PC-3 (cell line): ENCODE data around the gene HTR3A. TPM values are rescaled to one million over a fixed set of nuclear protein-coding genes. Genes with fewer than 3 reads are reported as not detected.

Experiments
- ATAC-seq: fragments of 200-7000 bp; cut with Tn5 transposase; 2 replicates; pipeline ENCODE4 v1.9.1; 2020; ENCODE audit warnings: mild to moderate bottlenecking, moderate library complexity
- BruUV-seq: library from RNA; stranded (reverse); fragments of 400-500 nt; replicated peaks from 2 replicates; lab custom pipeline; 2021; lab: Mats Ljungman, UMichigan
- CTCF ChIA-PET: fragments of 300-600 bp; sonication (Branson Sonifier 250); formaldehyde crosslinking; loops from one replicate; lab custom pipeline; 2022; ENCODE audit warnings: antibody characterized with exemption; lab: Charles Lee
- POLR2A ChIA-PET: fragments of 300-600 bp; sonication (Branson Sonifier 250); formaldehyde crosslinking; loops from one replicate; lab custom pipeline; 2022; ENCODE audit warnings: antibody characterized with exemption; ENCODE audit not compliant: unreplicated experiment; lab: Charles Lee
- DNase-seq: peaks from one replicate; pipeline ENCODE4 v3.0.0-alpha.2; 2015
- H2AFZ ChIP-seq: fragments of 300-600 bp; sonication (generic); 2 replicates; pipeline ENCODE4 v1.6.0; 2016; ENCODE audit warnings: antibody characterized with exemption, low read length
- H3F3A ChIP-seq: fragments of 300-600 bp; sonication (generic); one replicate; pipeline ENCODE4 v1.6.0; 2017; ENCODE audit warnings: antibody characterized with exemption, low read length, control low read depth, mild to moderate bottlenecking; ENCODE audit not compliant: unreplicated experiment
- H3K27ac ChIP-seq: fragments of 300-600 bp; sonication (generic); 2 replicates; pipeline ENCODE4 v1.5.1; 2016; ENCODE audit warnings: mild to moderate bottlenecking, low read length
- H3K27me3 ChIP-seq: fragments of 300-600 bp; sonication (generic); 2 replicates; pipeline ENCODE4 v1.6.1; 2016; ENCODE audit warnings: low read length, mixed read lengths
- H3K36me3 ChIP-seq: fragments of 300-600 bp; sonication (generic); 2 replicates; pipeline ENCODE4 v1.6.1; 2016; ENCODE audit warnings: low read depth, mixed run types, low read length, mixed read lengths
- H3K4me1 ChIP-seq: fragments of 300-600 bp; sonication (generic); 2 replicates; pipeline ENCODE4 v1.5.1; 2016; ENCODE audit warnings: low read length; ENCODE audit not compliant: insufficient read depth
- H3K4me2 ChIP-seq: fragments of 300-600 bp; sonication (generic); 2 replicates; pipeline ENCODE4 v1.6.0; 2016; ENCODE audit warnings: low read length
- H3K4me3 ChIP-seq: fragments of 300-600 bp; sonication (generic); 2 replicates; pipeline ENCODE4 v1.5.1; 2016; ENCODE audit warnings: mild to moderate bottlenecking, low read length, mixed read lengths
- H3K79me2 ChIP-seq: fragments of 300-600 bp; sonication (generic); 2 replicates; pipeline ENCODE4 v1.6.1; 2017; ENCODE audit warnings: low read length, mixed read lengths
- H3K9ac ChIP-seq: fragments of 300-600 bp; sonication (generic); 2 replicates; pipeline ENCODE4 v1.6.0; 2016; ENCODE audit warnings: mild to moderate bottlenecking, low read length
- H3K9me2 ChIP-seq: fragments of 300-600 bp; sonication (generic); replicated peaks from 2 replicates; pipeline ENCODE4 v1.6.1; 2016; ENCODE audit warnings: mixed run types, low read length, mixed read lengths
- H3K9me3 ChIP-seq: fragments of 300-600 bp; sonication (generic); 2 replicates; pipeline ENCODE4 v1.6.1; 2016; ENCODE audit warnings: low read length, mixed read lengths
- H4K20me1 ChIP-seq: fragments of 300-600 bp; sonication (generic); 2 replicates; pipeline ENCODE4 v1.6.1; 2016; ENCODE audit warnings: low read length, mixed read lengths
- CTCF ChIP-seq: fragments of 300-600 bp; sonication (generic); conservative IDR thresholded peaks from 2 replicates; pipeline ENCODE4 v1.5.1; 2017; ENCODE audit warnings: antibody characterized with exemption, low read depth, mild to moderate bottlenecking, low read length
- EZH2 ChIP-seq: fragments of 300-600 bp; sonication (generic); IDR thresholded peaks from one replicate; pipeline ENCODE4 v1.6.1; 2017; ENCODE audit warnings: antibody characterized with exemption, mild to moderate bottlenecking, low read length; ENCODE audit not compliant: unreplicated experiment
- EZH2phosphoT487 ChIP-seq: fragments of 300-600 bp; sonication (generic); IDR thresholded peaks from 2 replicates; pipeline ENCODE4 v1.6.1; 2018; ENCODE audit warnings: mild to moderate bottlenecking, antibody characterized with exemption, low read length, borderline replicate concordance
- intact Hi-C: fragments of 100-400 bp; cut with micrococcal nuclease; formaldehyde crosslinking; loops from 2 replicates; pipeline ENCODE4 v1.9.0; 2023
- total RNA-seq: library from RNA; depleted of rRNA; stranded (reverse); fragments of >200 nt; gene quantifications from 2 replicates; pipeline ENCODE4 v1.2.3, GENCODE V29; 2014

Gene HTR3A
- total RNA-seq, 1 experiment from 2014 or later: not detected

DNA sequence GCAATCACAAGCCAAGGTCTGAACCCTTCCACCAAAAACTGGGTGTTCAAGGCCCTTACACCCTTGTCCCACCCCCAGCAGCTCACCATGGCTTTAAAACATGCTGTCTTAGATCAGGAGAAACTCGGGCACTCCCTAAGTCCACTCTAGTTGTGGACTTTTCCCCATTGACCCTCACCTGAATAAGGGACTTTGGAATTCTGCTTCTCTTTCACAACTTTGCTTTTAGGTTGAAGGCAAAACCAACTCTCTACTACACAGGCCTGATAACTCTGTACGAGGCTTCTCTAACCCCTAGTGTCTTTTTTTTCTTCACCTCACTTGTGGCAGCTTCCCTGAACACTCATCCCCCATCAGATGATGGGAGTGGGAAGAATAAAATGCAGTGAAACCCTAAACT is 15.0 kb downstream of the HTR3A start:
- Histone ChIP-seq H3K4me2 (no peak overlapping the region), H4K20me1 (no peaks in the 10 kb centered on the region), H3K27ac (no peak overlapping the region), H3K36me3 (no peaks in the 10 kb centered on the region), H3K9ac (no peak overlapping the region), H3K4me1 (no peaks in the 10 kb centered on the region), H3K27me3 (peaks cover 25% of the 10 kb centered on the region), H3K9me3 (no peaks in the 10 kb centered on the region), H3K9me2 (no peaks in the 10 kb centered on the region), H3K79me2 (no peaks in the 10 kb centered on the region), H3F3A (no peaks in the 10 kb centered on the region), H3K4me3 (no peak overlapping the region), H2AFZ (no peak overlapping the region)
- DNase-seq: no peak
- no TSS peak for BruUV-seq
- POLR2A ChIA-PET: no interaction called here
- intact Hi-C loops: no loop called here
- CTCF ChIA-PET: no interaction called here
- TF ChIP-seq EZH2phosphoT487 (no peak), EZH2 (no peak), CTCF (no peak)
- ATAC-seq: no peak

- Histone ChIP-seq H3K4me3 (no peak overlapping the region), H3K4me1 (no peaks in the 10 kb centered on the region), H3K27ac (no peak overlapping the region), H3K9me3 (no peaks in the 10 kb centered on the region), H3K79me2 (no peaks in the 10 kb centered on the region), H3K36me3 (no peaks in the 10 kb centered on the region), H2AFZ (no peak overlapping the region), H3K9me2 (no peaks in the 10 kb centered on the region), H3K4me2 (no peak overlapping the region), H3K9ac (no peak overlapping the region), H3K27me3 (peaks cover 13% of the 10 kb centered on the region), H4K20me1 (no peaks in the 10 kb centered on the region), H3F3A (no peaks in the 10 kb centered on the region)
- BruUV-seq: no TSS peak
- CTCF ChIA-PET: no interaction called here
- DNase-seq: peak; percentile 46
- intact Hi-C loops: no loop called here
- POLR2A ChIA-PET: no interaction called here
- no peak for TF ChIP-seq EZH2phosphoT487
- TF ChIP-seq CTCF: no peak
- TF ChIP-seq EZH2: no peak
- ATAC-seq: no peak
Observed at GRCh38 chr11:113991170-113991569, 16.3 kb downstream of the HTR3A start.

GRCh38 chr11:113991718-113992458 is 17.0 kb downstream of the HTR3A start:
- Histone ChIP-seq H3K27ac (no peak overlapping the region), H4K20me1 (no peaks in the 10 kb centered on the region), H3F3A (no peaks in the 10 kb centered on the region), H3K9me3 (no peaks in the 10 kb centered on the region), H2AFZ (no peak overlapping the region), H3K27me3 (peaks cover 12% of the 10 kb centered on the region; the same call in 1 of the 2 replicates), H3K9me2 (no peaks in the 10 kb centered on the region), H3K4me3 (no peak overlapping the region), H3K4me1 (no peaks in the 10 kb centered on the region), H3K4me2 (no peak overlapping the region), H3K9ac (no peak overlapping the region), H3K79me2 (no peaks in the 10 kb centered on the region), H3K36me3 (no peaks in the 10 kb centered on the region)
- ATAC-seq (no peak), DNase-seq (peak; percentile 23)
- no peak for TF ChIP-seq EZH2
- TF ChIP-seq EZH2phosphoT487: no peak
- TF ChIP-seq CTCF: no peak
- intact Hi-C loops: no loop called here
- POLR2A ChIA-PET: no interaction called here
- BruUV-seq: no TSS peak
- CTCF ChIA-PET: no interaction called here
